Glutamatergic neuron (in vitro differentiated cells): Measurements from ENCODE around the gene ABCA2. TPM values are rescaled to one million over a fixed set of nuclear protein-coding genes. Genes with fewer than 3 reads are reported as not detected.

Source experiments
- DNase-seq: peaks from one replicate; pipeline ENCODE4 v3.0.0; 2022
- H3K27ac Mint-ChIP-seq: one replicate; pipeline ENCODE4 v1.8.0; 2020; ENCODE audit warnings: mild to moderate bottlenecking, mixed read lengths, inconsistent platforms; ENCODE audit not compliant: unreplicated experiment
- H3K27me3 Mint-ChIP-seq: one replicate; pipeline ENCODE4 v1.8.0; 2020; ENCODE audit warnings: mild to moderate bottlenecking, moderate library complexity, mixed read lengths, inconsistent platforms; ENCODE audit not compliant: unreplicated experiment
- H3K36me3 Mint-ChIP-seq: one replicate; pipeline ENCODE4 v1.8.0; 2020; ENCODE audit warnings: mild to moderate bottlenecking, mixed read lengths, inconsistent platforms; ENCODE audit not compliant: unreplicated experiment
- H3K4me1 Mint-ChIP-seq: one replicate; pipeline ENCODE4 v1.8.0; 2020; ENCODE audit warnings: mild to moderate bottlenecking, low read depth, mixed read lengths, inconsistent platforms; ENCODE audit not compliant: unreplicated experiment
- H3K4me3 Mint-ChIP-seq: one replicate; pipeline ENCODE4 v1.8.0; 2020; ENCODE audit warnings: mild to moderate bottlenecking, mixed read lengths, inconsistent platforms; ENCODE audit not compliant: unreplicated experiment
- H3K9me3 Mint-ChIP-seq: one replicate; pipeline ENCODE4 v1.8.0; 2020; ENCODE audit warnings: mild to moderate bottlenecking, moderate library complexity, mixed read lengths, inconsistent platforms; ENCODE audit not compliant: unreplicated experiment
- total RNA-seq: library from RNA; stranded (reverse); fragmentation: NEBNext Ultra II Directional; extraction: Animal tissue kit (Norgen Biotek cat#: 25700); gene quantifications from one replicate; pipeline ENCODE4 v1.2.1, GENCODE V29; 2021; ENCODE audit not compliant: unreplicated experiment
- TF ChIP-seq, protein P1 (sequence below): fragments of 200-600 bp; sonication (generic); IDR thresholded peaks from one replicate; pipeline ENCODE4 v1.5.0; 2021; ENCODE audit not compliant: partially characterized antibody, unreplicated experiment

The ABCA2 gene
- total RNA-seq, 1 donor from 2014 or later = 70.7 TPM

DNA sequence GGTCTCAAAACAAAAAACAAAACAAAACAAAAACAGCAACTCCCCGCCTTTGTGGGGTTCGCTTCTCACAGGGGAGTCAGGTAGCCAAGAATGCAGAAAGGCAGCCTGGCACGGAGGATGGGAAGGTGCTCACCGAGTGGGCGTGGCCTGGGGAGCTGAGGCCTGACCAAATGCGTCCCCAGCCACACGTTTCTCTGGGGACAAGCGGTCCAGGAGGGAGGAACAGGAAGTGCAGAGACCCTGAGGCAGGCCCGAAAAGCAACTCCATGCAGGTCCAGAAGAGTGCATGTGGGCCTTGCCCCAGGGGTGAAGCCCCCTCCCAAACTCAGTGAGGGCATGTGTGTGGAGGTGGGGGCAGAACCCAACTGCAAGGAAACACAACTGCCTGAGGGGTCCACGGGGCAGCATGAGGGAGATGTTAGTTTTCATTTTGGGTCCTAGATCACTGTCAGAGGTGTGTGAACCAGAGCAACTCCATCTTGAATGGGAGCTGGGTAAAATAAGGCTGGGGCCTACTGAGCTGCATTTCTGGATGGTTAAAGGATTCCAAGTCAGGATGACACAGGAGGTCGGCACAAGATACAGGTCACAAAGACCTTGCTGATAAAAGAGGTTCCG lies 46.7 kb upstream of the ABCA2 start:
- H3K4me1 Mint-ChIP-seq = peaks cover 5% of the 10 kb centered on the region
- no peak overlapping the region for H3K27ac Mint-ChIP-seq
- no peaks in the 10 kb centered on the region for H3K36me3 Mint-ChIP-seq
- H3K9me3 Mint-ChIP-seq = peaks cover 10% of the 10 kb centered on the region
- H3K4me3 Mint-ChIP-seq = no peak overlapping the region
- DNase-seq = no peak
- TF ChIP-seq, protein P1, sequence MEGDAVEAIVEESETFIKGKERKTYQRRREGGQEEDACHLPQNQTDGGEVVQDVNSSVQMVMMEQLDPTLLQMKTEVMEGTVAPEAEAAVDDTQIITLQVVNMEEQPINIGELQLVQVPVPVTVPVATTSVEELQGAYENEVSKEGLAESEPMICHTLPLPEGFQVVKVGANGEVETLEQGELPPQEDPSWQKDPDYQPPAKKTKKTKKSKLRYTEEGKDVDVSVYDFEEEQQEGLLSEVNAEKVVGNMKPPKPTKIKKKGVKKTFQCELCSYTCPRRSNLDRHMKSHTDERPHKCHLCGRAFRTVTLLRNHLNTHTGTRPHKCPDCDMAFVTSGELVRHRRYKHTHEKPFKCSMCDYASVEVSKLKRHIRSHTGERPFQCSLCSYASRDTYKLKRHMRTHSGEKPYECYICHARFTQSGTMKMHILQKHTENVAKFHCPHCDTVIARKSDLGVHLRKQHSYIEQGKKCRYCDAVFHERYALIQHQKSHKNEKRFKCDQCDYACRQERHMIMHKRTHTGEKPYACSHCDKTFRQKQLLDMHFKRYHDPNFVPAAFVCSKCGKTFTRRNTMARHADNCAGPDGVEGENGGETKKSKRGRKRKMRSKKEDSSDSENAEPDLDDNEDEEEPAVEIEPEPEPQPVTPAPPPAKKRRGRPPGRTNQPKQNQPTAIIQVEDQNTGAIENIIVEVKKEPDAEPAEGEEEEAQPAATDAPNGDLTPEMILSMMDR = no peak
- H3K27me3 Mint-ChIP-seq = peaks cover 12% of the 10 kb centered on the region

DNA sequence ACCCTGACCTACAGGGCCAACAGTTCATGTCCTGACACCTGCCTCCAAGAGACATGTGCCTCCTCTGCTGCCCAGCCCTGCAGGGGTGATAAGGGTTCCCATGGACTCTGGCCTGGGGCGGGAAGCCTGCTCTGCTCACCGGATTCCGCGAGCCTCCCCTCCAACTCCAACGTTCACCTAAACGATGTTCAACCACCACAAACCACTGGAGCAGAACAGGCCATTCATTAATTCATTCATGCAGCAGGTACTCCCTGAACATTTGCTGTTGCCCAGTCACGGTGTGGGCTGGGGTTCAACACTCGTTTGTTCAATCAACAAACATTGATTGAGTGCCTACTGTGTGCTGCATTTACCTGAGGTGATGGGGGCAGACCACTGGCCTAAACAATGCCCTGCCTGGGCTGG lies 46.0 kb upstream of the ABCA2 start:
- Mint-ChIP-seq H3K4me3 (no peak overlapping the region), H3K4me1 (peaks cover 5% of the 10 kb centered on the region), H3K27ac (no peak overlapping the region), H3K9me3 (peaks cover 10% of the 10 kb centered on the region), H3K36me3 (no peaks in the 10 kb centered on the region), H3K27me3 (peaks cover 10% of the 10 kb centered on the region)
- TF ChIP-seq, protein P1 = no peak
- DNase-seq = no peak

DNA sequence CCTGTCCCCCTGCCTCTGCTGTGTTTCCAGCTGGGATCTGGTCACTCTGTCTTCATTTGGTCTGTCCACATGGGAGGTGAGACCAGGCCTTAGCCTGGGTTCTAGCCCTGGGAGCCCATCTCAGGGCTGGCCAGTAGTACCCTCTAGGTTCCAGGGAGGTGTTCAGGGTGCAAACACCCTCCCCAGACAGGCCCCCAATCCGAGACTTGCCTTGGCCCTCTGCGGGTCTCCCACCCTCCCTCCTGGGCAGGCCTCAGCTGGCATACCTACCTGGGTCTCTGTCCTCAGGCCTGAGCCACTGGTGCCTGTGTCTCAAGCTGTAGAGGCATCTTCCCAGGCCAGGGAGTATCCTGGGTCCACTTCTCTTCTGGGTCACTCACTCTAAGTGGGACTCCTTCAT lies 43.2 kb upstream of the ABCA2 start:
- Mint-ChIP-seq H3K4me1 (peaks cover 8% of the 10 kb centered on the region), H3K36me3 (no peaks in the 10 kb centered on the region), H3K27ac (peak overlapping the region; percentile 93), H3K9me3 (peaks cover 10% of the 10 kb centered on the region), H3K27me3 (peaks cover 9% of the 10 kb centered on the region), H3K4me3 (peak overlapping the region; percentile 87)
- DNase-seq = no peak
- TF ChIP-seq, protein P1 = no peak

DNA sequence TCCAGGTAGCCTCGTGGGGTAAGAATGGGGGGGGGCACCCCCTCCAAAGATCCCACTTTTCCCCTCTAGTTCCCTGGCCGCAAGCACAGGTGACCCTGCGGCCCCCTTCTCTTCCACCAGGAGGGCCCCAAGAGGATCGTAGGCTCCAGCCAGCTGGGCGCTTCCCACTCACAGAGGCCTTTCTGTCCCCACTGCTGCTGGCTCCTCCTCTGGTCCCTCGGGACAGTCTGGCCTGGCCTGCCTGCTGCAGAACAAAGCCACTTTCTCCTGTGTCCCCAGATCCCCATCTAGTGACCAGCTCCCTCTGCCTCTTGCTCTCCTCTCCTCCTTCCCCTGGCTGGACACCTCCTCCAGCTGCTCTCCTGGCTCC lies 42.9 kb upstream of the ABCA2 start:
- Mint-ChIP-seq H3K27ac (peak overlapping the region; percentile 93), H3K4me3 (peak overlapping the region; percentile 87), H3K9me3 (peaks cover 10% of the 10 kb centered on the region), H3K36me3 (no peaks in the 10 kb centered on the region), H3K4me1 (peaks cover 8% of the 10 kb centered on the region), H3K27me3 (peaks cover 9% of the 10 kb centered on the region)
- TF ChIP-seq, protein P1 = peak; percentile 37
- DNase-seq = peak; percentile 79

DNA sequence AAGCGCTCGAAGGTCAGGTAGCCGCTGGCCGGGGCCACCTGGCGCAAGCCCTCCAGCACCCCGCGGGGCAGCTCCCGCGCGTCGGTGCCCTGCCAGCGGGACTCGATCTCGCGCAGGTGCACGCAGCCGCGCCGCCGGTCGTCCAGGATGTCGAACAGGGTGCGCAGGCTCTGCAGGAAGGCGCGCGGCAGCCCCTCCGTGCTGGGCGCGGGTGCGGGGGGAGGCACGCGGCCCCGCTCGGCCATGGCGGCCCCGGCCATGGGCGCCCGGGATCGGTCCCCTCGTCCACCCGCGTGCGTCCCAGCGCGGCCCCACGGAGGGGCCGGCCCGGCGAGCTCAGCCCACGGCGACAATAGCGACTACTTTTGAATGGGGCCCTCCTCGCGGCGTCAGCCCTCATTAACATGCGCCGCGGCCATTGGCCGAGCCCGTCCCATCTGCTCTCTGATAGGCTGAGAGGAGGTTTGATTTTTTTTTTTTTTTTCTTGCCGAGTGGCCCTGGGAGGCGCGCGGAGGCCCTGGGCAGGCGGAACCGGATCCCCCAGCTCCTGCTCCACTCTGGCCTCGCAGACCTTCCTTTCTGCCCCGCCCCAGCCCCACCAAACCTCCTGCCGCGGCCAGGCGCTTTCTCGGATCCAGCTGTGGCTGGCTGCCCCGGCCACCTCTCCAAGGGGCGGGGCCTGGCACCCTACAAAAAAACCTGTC lies 42.3 kb upstream of the ABCA2 start, which contains the start of gene SAPCD2:
Gene SAPCD2, minus strand, starts transcription at position 357 of the 705 bp plus-strand sequence. Its CDS starts 97 bp downstream, at position 260.
- peaks cover 10% of the 10 kb centered on the region for H3K9me3 Mint-ChIP-seq
- H3K27ac Mint-ChIP-seq = peak within 1 kb of the TSS; percentile 93
- peak; percentile 85 for DNase-seq
- peak within 1 kb of the TSS; percentile 87 for H3K4me3 Mint-ChIP-seq
- H3K27me3 Mint-ChIP-seq = peaks cover 9% of the 10 kb centered on the region
- TF ChIP-seq, protein P1 = no peak
- no peaks in the 10 kb centered on the region for H3K36me3 Mint-ChIP-seq
- H3K4me1 Mint-ChIP-seq = peaks cover 8% of the 10 kb centered on the region
